ENCODE data around the gene KLHL30. TPM values are rescaled to one million over a fixed set of nuclear protein-coding genes. Genes with fewer than 3 reads are reported as not detected.

KLHL30 gene
- total RNA-seq, 2 donors from 2014 or later: 0.23 to 1.9 TPM

DNA sequence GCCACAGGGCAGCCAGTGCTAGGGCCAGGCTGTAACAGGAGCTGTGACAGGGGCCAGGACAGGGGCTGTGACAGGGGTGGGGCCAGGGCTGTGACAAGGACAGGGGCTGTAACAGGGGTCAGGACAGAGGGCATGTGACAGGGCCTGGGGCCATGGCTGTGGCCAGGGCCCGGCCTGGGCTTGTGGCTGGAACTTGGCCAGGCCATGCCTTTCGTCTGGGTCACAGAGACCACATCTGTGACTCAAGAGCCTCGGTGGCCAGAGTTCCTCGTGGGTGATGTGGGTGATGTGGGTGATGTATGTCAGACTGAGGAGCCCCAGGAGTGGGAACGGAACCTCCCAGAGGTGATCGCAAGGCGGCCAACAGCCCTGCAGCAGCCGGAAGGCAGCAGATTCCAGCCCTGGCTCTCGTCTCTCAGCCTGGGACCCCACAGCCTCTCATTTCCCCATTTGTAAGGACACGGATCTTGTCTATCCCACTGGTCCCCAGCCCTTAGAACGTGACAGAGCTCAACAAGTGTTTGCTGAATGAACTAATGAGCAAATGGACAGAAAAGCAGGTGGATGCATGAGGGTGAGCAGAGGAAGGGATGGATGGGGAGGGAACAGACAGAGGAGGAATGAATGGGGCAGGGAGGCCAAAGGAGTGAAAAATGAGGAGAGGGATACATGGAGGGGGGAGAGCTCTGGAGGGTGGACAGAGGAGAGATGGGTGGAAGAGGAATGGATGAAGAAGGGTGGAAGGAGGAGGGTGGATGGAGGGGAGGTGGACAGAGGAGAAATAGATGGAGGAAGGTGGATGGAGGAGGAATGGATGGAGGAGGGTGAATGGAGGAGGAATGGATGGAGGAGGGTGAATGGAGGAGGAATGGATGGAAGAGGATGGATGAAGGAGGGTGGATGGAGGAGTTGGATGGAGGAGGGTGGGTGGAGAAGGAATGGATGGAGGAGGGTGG, 21.0 kb upstream of the KLHL30 start:
- no peak overlapping the region for H3K4me3 ChIP-seq
- intact Hi-C loops (cut with DNase I): no loop called here
- no peak overlapping the region for H3K27ac ChIP-seq
- no peaks in the 10 kb centered on the region for H3K9me3 ChIP-seq
- WGBS: 67% methylated on average over 11 of the region's 11 CpGs
- no peaks in the 10 kb centered on the region for H3K4me1 ChIP-seq (replicated peaks)
- no peaks in the 10 kb centered on the region for H3K36me3 ChIP-seq
- TF ChIP-seq POLR2AphosphoS5 (IDR thresholded peaks at IDR 0.05) (no peak), CTCF (IDR thresholded peaks at IDR 0.05) (no peak)
- DNase-seq (ENCODE audit: low spot score): no peak
- H3K27me3 ChIP-seq (replicated peaks; ENCODE audit: insufficient read depth): peaks cover 2% of the 10 kb centered on the region

DNA sequence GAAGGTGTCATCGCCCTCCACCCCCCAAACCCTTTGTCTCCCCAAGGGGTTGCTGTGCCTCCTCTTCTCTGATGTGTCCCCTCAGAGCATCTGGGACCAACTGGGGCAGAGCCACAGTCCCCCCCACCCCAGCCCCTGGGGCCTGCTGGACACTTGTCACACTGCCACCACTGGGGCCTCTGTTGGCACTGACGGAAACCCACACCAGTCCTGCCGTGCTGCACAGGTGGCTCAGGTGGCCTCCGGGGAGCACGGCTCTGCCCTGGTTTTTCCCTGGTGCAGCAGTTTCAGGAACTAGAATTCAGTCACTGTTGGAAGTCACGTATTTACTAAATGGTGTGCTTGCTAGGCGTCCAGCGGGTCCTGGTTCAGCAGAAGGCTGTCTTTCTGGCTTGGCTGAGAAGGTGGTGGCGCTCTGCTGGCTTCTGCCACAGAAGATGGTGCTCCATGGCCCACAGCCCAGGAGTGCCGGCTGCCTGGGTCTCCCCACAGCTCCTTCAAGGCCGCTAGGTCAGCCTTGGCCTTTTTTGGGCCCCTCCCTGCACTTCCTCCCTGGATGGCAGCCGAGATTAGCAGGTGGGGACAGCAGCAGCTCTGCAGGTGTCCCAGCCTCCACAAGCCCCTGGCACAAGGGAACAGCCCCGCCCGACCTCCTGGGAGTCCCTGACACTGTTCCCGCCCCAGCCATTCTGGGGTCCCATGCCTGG, 18.6 kb upstream of the KLHL30 start:
- Histone ChIP-seq H3K9me3 (no peaks in the 10 kb centered on the region), H3K36me3 (no peaks in the 10 kb centered on the region), H3K4me3 (no peak overlapping the region), H3K27me3 (replicated peaks; ENCODE audit: insufficient read depth) (peaks cover 2% of the 10 kb centered on the region), H3K27ac (no peak overlapping the region), H3K4me1 (replicated peaks) (no peaks in the 10 kb centered on the region)
- no peak for TF ChIP-seq POLR2AphosphoS5 (IDR thresholded peaks at IDR 0.05)
- no peak for TF ChIP-seq CTCF (IDR thresholded peaks at IDR 0.05)
- no peak for TF ChIP-seq POLR2A (IDR thresholded peaks at IDR 0.05)
- intact Hi-C loops (cut with DNase I): no loop called here
- WGBS: 62% methylated on average over 15 of the region's 15 CpGs
- no peak for DNase-seq (ENCODE audit: low spot score)

GRCh38 chr2:238120463-238121298, 17.8 kb upstream of the KLHL30 start:
- no peaks in the 10 kb centered on the region for H3K9me3 ChIP-seq
- H3K36me3 ChIP-seq: no peaks in the 10 kb centered on the region
- peaks cover 2% of the 10 kb centered on the region for H3K27me3 ChIP-seq (replicated peaks; ENCODE audit: insufficient read depth)
- no peak for DNase-seq (ENCODE audit: low spot score)
- intact Hi-C loops (cut with DNase I): no loop called here
- H3K4me3 ChIP-seq: no peak overlapping the region
- WGBS: 54% methylated on average over 29 of the region's 30 CpGs
- no peaks in the 10 kb centered on the region for H3K4me1 ChIP-seq (replicated peaks)
- TF ChIP-seq CTCF (IDR thresholded peaks at IDR 0.05): no peak
- H3K27ac ChIP-seq: no peak overlapping the region

- no peaks in the 10 kb centered on the region for H3K4me1 ChIP-seq (replicated peaks)
- H3K27me3 ChIP-seq (replicated peaks; ENCODE audit: insufficient read depth): peaks cover under 1% of the 10 kb centered on the region
- 86% methylated on average over 27 of the region's 27 CpGs for WGBS
- DNase-seq (ENCODE audit: low spot score): no peak
- no peaks in the 10 kb centered on the region for H3K36me3 ChIP-seq
- intact Hi-C loops (cut with DNase I): no loop called here
- H3K27ac ChIP-seq: no peak overlapping the region
- TF ChIP-seq POLR2A (IDR thresholded peaks at IDR 0.05) (no peak), POLR2AphosphoS5 (IDR thresholded peaks at IDR 0.05) (no peak), CTCF (IDR thresholded peaks at IDR 0.05) (no peak)
- H3K4me3 ChIP-seq: no peak overlapping the region
- no peaks in the 10 kb centered on the region for H3K9me3 ChIP-seq
Observed at GRCh38 chr2:238121511-238122286, 16.8 kb upstream of the KLHL30 start.
